ENCODE results near the gene PCNX4.
"Not testable (repeated sequence)": the region's sequence is repeated elsewhere in the genome, so short reads cannot be mapped to it uniquely, and the experiment has no call there.

Gene PCNX4

DNA sequence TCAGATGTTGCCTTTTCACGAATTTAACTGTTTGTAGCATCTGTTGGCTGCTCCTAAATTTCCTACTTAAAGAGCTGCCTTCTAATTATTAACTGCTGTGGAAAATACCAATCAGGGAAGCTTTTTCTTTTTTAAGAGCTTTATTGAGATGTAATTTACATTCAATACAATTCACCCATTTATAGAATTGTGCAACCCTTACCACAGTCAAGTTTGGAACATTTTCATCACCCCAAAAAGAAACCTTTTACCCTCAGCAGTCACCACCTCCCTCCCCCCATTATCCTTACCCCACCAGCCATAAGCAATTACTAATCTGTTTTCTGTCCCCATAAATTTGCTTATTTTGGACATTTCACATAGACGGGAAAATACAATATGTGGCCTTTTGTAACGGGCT, 1.4 kb downstream of the PCNX4 start:
- TF ChIP-seq, protein P1, sequence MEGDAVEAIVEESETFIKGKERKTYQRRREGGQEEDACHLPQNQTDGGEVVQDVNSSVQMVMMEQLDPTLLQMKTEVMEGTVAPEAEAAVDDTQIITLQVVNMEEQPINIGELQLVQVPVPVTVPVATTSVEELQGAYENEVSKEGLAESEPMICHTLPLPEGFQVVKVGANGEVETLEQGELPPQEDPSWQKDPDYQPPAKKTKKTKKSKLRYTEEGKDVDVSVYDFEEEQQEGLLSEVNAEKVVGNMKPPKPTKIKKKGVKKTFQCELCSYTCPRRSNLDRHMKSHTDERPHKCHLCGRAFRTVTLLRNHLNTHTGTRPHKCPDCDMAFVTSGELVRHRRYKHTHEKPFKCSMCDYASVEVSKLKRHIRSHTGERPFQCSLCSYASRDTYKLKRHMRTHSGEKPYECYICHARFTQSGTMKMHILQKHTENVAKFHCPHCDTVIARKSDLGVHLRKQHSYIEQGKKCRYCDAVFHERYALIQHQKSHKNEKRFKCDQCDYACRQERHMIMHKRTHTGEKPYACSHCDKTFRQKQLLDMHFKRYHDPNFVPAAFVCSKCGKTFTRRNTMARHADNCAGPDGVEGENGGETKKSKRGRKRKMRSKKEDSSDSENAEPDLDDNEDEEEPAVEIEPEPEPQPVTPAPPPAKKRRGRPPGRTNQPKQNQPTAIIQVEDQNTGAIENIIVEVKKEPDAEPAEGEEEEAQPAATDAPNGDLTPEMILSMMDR (conservative IDR thresholded peaks at IDR 0.05; ENCODE audit: control insufficient read depth, insufficient read depth, low read depth, low read length) = no peak
- DNase-seq (ENCODE audit: low read depth) = peak; percentile 38
- peak overlapping the region; percentile 91 for H3K4me3 ChIP-seq (ENCODE audit: control insufficient read depth, low read depth, low read length)

GRCh38 chr14:60093606-60094005, 1.9 kb downstream of the PCNX4 start:
- peak overlapping the region; percentile 91 for H3K4me3 ChIP-seq (ENCODE audit: control insufficient read depth, low read depth, low read length)
- TF ChIP-seq, protein P1 (conservative IDR thresholded peaks at IDR 0.05; ENCODE audit: control insufficient read depth, insufficient read depth, low read depth, low read length) = no peak
- DNase-seq (ENCODE audit: low read depth) = peak; percentile 21

DNA sequence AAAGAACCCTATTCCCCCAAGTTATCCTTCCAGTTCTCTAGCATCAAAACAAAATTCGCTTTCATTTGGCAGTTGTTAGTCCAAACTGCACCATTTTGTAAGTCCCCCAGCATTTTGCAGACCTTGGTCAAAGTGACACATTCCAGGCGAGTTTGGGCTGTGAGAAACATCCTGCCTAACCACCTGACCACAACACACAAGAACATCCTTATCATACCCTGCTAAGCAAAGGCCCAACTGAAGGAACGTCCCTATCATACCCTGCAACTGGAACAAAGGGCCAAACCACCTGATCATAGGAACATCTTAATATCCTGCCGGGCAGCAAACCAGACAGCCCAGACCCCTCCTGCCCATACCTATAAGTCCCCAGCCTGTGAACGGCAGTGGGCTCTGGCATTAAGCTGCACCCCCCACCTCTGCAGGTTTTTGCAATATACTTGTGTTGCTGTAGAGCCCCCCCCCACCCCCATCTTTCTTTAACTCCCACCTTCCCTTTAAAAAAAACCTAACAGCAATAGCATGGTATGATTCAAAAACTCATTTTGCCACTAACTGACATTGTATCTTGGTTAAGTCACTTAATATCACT, 2.7 kb downstream of the PCNX4 start:
- DNase-seq (ENCODE audit: low read depth) = peak; percentile 59
- H3K4me3 ChIP-seq (ENCODE audit: control insufficient read depth, low read depth, low read length) = peak overlapping the region; percentile 26
- TF ChIP-seq, protein P1 (conservative IDR thresholded peaks at IDR 0.05; ENCODE audit: control insufficient read depth, insufficient read depth, low read depth, low read length) = no peak

- no peak overlapping the region for H3K4me3 ChIP-seq (ENCODE audit: control insufficient read depth, low read depth, low read length)
- DNase-seq (ENCODE audit: low read depth) = no peak
- TF ChIP-seq, protein P1 (conservative IDR thresholded peaks at IDR 0.05; ENCODE audit: control insufficient read depth, insufficient read depth, low read depth, low read length) = no peak
These were observed 3.5 kb downstream of the PCNX4 start for GRCh38 chr14:60095231-60095630.

DNA sequence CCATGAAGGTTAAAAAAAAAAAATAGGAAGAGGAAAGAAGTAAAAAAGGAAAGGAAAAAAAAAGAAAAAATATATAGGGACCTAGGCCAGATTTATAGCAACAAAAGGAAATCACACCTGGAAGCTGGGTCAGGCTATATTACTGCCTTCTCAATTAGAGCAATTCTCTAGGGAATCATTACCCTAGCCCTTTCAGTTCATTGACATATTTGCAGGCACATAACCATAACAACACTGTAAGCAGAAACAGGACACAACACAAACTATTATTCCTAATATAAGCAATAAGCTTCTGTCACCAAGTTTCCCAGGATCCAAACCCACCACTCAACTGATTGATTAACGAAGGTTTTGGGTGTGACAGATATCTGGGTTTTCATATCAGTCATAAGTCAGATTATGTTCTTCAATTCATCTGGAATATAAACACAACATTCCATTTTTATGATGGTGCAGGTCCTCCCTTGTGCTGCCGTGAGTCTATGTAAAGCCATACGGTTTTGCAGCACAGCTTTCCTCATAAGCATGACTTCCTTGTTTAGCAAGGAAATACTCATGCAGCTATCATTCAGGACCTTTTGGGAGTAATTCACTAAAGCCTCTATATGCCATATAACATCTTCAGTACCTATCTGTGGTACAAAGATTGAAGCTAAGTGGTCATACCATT, 4.2 kb downstream of the PCNX4 start:
- peak; percentile 78 for DNase-seq (ENCODE audit: low read depth)
- TF ChIP-seq, protein P1 (conservative IDR thresholded peaks at IDR 0.05; ENCODE audit: control insufficient read depth, insufficient read depth, low read depth, low read length) = no peak
- no peak overlapping the region for H3K4me3 ChIP-seq (ENCODE audit: control insufficient read depth, low read depth, low read length)

GRCh38 chr14:60097974-60098373, 6.3 kb downstream of the PCNX4 start:
- H3K4me3 ChIP-seq (ENCODE audit: control insufficient read depth, low read depth, low read length) = no peak overlapping the region
- DNase-seq (ENCODE audit: low read depth) = no peak
- TF ChIP-seq, protein P1 (conservative IDR thresholded peaks at IDR 0.05; ENCODE audit: control insufficient read depth, insufficient read depth, low read depth, low read length) = no peak

- not testable (repeated sequence) for DNase-seq (ENCODE audit: low read depth); H3K4me3 ChIP-seq (ENCODE audit: control insufficient read depth, low read depth, low read length)
These were observed 8.1 kb downstream of the PCNX4 start for GRCh38 chr14:60099855-60100254.

All from fibroblast of mammary gland (primary cell).